ENCODE data around the gene SLC6A14.

The SLC6A14 gene, protein sequence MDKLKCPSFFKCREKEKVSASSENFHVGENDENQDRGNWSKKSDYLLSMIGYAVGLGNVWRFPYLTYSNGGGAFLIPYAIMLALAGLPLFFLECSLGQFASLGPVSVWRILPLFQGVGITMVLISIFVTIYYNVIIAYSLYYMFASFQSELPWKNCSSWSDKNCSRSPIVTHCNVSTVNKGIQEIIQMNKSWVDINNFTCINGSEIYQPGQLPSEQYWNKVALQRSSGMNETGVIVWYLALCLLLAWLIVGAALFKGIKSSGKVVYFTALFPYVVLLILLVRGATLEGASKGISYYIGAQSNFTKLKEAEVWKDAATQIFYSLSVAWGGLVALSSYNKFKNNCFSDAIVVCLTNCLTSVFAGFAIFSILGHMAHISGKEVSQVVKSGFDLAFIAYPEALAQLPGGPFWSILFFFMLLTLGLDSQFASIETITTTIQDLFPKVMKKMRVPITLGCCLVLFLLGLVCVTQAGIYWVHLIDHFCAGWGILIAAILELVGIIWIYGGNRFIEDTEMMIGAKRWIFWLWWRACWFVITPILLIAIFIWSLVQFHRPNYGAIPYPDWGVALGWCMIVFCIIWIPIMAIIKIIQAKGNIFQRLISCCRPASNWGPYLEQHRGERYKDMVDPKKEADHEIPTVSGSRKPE

DNA sequence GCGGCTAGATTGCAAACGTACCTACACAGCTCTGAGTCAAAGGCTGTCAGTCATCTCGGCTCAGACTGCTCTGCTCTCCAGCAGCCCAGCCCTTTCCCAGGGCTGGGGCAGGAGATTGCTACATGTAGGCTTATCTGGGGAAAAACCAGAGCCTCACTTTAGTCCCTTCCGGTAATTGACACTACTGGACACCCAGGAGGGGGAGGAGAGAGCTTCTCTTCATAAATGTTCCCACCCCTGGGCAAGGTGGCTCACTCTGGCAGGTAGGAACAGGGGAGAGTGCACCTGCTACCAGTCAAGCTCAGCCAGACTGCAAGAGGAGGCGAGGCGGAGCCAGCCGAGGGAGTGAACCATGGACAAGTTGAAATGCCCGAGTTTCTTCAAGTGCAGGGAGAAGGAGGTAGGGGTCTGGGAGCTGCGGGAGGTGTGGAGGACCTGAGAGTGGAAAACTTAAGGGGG is at the start of gene SLC6A14:
Gene SLC6A14, plus strand, starts transcription at position 249 of the 459 bp plus-strand sequence. Its CDS starts 104 bp downstream, at position 353.
- no peak for DNase-seq

DNA sequence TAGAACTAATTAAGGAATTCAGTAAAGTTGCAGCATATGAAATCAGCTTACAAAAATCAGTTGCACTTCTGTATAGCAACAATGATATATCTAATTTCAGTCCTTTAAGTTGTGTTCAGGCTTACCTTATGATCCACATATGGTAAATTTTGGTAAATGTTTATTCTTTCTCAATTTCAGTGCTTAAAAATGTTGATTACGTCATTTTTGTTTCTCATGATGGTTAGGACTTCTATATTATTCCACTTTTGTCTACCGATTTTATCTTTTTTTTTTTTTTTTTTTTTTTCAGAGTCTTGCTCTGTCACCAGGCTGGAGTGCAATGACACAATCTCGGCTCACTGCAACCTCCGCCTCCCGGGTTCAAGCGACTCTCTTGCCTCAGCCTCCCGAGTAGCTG is 40.7 kb upstream of the SLC6A14 start:
- no peak for DNase-seq

DNA sequence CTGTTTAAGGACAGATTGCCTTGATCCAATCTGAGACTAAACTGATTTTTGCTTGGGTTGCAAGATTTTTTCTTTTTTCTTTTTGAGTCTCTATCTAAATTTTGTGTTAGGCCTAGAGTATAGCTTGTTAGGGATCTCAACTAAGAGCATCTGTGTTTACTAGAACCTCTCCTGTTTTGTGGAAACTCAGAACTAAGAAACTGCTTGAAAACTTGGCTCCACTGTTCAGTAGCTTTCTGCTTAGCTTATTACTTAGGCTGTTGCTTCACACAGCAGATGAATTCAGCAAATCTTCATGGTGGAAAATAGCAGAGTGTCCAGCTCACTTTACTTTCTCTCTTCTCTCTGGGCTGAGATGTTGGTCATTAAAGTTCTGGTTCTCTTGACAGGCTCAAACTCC is 36.7 kb upstream of the SLC6A14 start:
- no peak for DNase-seq

DNA sequence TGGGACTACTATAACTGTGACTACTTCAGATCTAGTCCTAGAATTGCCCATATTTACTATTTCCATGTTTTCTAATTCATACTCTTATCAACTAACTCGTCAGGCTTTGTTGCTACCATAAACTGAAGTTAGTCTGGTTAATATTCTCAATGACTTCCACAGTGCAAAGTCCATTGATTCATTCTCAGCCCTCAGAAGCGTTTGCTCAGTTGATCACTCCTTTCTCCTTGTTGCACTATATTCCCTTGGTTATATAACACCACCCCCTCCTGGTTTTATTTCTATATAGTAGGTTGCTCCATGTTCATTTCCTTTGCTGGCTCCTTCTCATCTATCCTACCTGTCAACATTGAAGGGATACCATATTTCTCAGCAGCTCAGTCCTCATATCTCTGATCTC is 27.2 kb upstream of the SLC6A14 start:
- no peak for DNase-seq

DNA sequence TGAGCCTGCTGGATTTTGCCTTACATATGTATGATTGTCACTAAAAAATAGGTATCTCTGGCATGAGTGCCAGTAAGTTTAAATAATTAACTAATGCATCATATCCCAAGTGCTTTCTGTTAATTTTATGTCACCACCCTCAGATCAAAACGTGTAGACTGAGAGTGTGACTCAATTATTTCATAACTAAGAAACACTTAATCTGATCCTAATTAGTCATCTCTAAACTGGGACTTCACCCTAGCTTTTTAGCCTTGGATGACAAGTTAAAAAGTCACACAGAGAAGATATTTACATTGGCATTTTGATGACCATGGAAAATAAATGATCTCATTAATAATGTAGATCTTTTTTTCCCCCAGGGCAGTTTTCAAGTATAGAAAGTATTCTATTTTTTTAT is 23.1 kb upstream of the SLC6A14 start:
- DNase-seq, result no peak

DNA sequence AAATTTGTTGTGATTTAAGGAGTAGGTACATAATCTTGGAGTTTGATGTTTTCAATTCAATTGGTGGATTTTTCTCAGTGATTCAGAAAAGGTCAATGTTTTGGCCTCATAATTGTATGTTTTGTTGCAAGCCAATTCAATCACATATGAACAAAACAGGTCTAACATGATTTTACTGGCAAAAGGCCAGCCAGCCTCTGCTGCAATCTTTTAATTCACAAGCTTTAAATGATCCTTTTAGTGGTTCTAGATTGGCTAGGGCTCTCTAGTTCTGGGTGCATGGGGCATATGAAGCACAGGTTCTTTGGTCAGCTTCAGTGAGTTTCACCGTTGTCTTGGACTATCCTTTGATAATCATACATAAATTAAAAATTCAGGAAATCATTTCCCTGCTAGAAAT is 19.2 kb upstream of the SLC6A14 start:
- no peak for DNase-seq

DNA sequence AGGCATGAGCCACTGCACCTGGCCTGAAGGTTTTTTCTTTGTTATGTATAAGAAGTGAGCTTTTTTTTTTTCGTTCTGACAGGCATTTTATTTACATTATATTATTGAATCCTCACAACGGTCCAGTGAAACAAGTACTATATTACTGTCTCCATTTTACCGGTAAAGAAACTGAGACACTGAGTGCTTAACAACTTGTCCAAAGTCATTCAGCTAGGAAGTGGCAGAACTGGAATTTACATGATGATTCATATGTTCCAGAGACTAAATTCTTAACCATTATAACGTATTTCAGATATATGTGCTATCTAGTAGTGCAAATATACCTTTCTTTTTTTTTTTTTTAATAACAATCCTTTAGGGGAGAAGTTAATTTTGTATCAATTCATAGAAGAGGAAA is 18.4 kb upstream of the SLC6A14 start:
- no peak for DNase-seq

DNA sequence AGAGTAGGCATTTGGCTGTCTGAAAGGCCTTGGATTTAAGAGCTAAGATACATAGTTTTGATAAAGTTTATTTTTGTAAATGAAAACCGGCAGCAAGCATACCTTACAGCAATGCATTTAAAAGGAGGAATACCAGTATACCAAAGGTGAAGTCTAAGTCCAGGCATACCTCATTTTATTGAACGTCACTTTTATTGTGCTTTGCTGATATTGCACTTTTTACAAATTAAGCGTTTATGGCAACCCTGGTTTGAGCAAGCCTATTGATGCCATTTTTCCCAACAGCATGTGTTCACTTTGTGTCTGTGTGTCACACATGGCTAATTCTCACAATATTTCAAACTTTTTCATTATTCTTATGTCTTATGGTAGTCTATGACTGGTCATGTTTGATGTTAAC is 8.4 kb upstream of the SLC6A14 start:
- DNase-seq, result no peak

DNA sequence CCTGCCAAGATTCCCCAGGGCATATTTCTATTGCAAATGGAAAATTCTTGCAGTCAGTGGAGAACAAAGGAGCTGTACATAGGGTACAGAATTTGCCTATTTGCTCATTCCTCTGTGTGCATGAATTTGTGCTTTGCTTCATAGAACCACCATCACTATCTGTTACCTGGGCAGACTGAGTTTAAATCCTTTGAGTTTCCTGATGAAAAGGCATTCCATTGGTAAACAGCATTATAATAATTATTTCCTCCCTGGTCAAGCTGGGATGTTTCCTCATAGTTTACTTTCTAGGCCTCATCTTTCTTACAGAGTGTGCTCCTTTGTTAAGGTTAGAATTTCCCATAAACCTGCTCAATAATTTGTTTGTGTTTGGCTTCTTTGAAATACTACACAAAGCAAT is 809 bp upstream of the SLC6A14 start:
- DNase-seq, result no peak

DNA sequence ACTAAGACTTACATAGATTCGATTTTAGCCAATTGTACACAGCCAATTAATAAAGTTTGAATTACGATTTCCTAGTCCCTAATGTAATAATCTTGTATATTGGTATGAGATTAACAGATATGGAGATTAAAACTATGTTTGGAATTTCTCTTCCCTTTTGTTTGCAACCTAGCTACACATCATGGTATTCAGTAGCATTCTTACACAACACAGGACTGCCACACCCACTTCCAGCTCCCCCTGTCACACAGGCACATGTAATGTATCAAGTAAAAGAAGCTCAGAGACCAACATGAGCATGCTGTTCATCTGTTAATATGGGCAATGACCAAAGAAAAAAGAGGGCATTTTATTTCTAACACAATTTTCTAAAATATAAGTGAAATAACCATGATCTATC is 12.8 kb downstream of the SLC6A14 start:
- DNase-seq, result no peak

DNA sequence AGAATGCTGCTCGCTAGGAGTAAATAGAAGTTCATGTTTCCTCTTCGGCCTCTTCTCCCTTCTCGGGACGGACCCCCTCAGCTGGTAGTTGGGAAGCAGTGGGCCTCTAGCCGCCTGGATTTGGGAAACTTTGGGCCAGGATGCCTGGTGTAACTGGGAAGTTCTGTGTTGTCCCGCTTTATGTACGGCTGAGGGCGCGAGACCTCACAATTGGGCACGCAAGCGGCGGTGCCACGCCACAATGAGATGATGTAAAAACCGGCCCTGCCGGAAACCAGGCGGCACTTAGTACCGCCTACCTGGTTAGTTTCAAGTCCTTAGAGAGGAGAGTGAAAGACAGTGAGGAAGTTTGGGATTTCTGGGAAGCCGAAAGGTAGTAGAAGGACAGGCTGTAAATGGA is 26.4 kb downstream of the SLC6A14 start, which contains the start of gene CT83:
Gene CT83, minus strand, starts transcription at position 155 of the 400 bp plus-strand sequence. Its CDS starts 120 bp downstream, at position 35.
- no peak for DNase-seq

DNA sequence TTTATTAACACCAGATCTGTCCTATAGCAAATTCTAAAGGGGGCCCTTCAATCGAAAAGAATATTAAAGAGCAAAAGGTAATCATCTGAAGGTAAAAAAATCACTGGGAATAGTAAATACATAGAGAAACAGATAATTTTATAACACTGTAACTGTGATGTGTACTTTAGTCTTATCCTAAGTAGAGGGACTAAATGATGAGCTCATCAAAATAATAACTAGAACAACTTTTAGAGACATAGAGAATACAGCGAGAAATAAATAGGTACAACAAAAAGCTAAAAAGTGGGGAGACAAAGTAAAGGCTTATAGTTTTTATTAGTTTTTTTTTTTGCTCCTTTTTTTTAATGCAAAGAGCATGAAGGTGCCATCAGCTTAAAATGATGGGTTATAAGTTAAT is 43.7 kb downstream of the SLC6A14 start:
- no peak for DNase-seq

DNA sequence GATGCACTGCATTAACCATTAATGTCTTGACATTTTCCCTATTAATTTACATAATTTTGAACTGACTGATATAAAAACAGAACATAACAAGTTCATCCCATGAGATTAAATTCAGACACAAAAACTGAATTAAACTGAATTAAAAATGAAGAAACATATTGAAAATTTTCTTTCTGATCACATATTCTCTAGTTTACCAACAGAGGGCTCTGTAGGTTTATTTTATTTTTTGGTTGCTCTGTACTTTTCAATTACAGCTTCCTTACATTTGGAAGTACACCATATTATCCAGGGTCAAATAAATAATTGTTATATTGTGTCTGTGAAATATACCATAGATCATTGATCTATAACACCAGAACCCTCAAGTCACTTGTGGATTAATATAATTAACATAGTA is 53.7 kb downstream of the SLC6A14 start:
- no peak for DNase-seq

DNA sequence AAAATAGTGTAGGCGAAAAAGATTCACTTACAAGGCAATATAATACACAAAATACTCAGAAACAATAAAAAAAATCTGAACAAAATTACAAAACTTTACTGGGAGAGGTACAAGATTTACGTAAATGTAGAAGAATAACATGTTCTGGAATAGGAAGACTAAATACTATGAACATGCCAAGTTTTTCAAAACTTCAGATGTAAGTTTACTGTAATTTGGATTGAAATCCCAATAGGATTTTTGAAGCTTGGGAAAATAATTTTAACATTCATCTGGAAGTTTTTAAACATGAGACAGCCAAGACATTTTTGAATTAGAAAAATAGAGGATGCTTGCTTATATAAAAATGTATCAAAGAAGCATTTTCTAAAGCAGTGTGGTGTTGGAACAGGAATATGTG is 56.9 kb downstream of the SLC6A14 start:
- no peak for DNase-seq

DNA sequence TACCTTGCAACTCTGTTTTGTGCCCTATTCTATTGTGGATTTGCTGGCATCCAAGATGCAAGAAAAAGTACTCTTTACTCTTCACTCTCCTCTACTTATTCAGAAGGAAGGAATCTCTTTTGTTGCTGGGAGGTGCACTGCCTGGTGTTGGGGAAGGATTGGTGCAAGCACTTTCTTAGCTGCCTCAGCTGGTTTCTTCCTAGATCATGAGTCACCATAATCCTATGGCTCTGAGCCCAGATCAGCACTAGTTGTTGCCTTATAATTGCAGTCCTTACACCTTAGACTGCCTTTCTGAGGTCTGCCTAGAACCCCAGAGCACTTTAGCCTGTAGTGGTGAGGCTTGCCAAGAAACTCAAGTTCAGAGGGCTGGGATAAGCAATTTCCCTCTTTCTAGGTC is 63.4 kb downstream of the SLC6A14 start:
- no peak for DNase-seq

All from activated CD4-positive, CD25-positive, alpha-beta regulatory T cell treated with anti-CD3 and anti-CD28 coated beads, Interleukin-2, amount 50 U/mL, for 72 hours (primary cell).